Esophagus squamous epithelium (tissue), 5 donors: ENCODE results near the gene ITGA6. TPM values are rescaled to one million over a fixed set of nuclear protein-coding genes. Genes with fewer than 3 reads are reported as not detected.

Experiments used
- DNase-seq: peaks from one replicate; lab custom pipeline; 2025; lab: John Stamatoyannopoulos, UW
- H3K27ac ChIP-seq, 4 donors: fragments of 200-600 bp; sonication (generic); one replicate each; pipeline ENCODE4 v1.5.1; 2016 to 2019; ENCODE audit warnings: mild to moderate bottlenecking in 1 of 4
- H3K27me3 ChIP-seq, 4 donors: fragments of 200-600 bp; sonication (generic); 1 replicate in 3 of 4; 2 replicates in 1 of 4; pipeline versions ENCODE4 v1.5.1 to v1.6.0; 2017 to 2021; ENCODE audit warnings: antibody characterized with exemption in 1 of 4
- H3K36me3 ChIP-seq, 3 donors: fragments of 200-600 bp; sonication (generic); one replicate each; pipeline ENCODE4 v1.5.1; 2016 to 2019
- H3K4me1 ChIP-seq, 3 donors: fragments of 200-600 bp; sonication (generic); one replicate each; pipeline ENCODE4 v1.5.1; 2017 to 2019
- H3K4me3 ChIP-seq, 4 donors: fragments of 200-600 bp; sonication (generic); 1 replicate in 3 of 4; 2 replicates in 1 of 4; pipeline ENCODE4 v1.5.1; 2016 to 2019; ENCODE audit warnings: mild to moderate bottlenecking in 2 of 4, moderate library complexity in 1 of 4
- H3K9me3 ChIP-seq, 3 donors: fragments of 200-600 bp; sonication (generic); one replicate each; pipeline ENCODE4 v1.5.1; 2016 to 2019
- POLR2A ChIP-seq, 4 donors: fragments of 450-650 bp; IDR thresholded peaks; one replicate each; pipeline ENCODE4 v1.6.1; 2017; ENCODE audit warnings: antibody characterized with exemption in 4 of 4, mild to moderate bottlenecking in 4 of 4, moderate library complexity in 3 of 4
- WGBS, 2 donors: methylation state at CpG; one replicate each; pipeline ENCODE4 v1.1.5; 2018; 5-methylcytosine and 5-hydroxymethylcytosine counted together
- intact Hi-C: fragments of 100-400 bp; cut with DNase I; formaldehyde crosslinking; loops from one replicate; pipeline ENCODE4 v1.15.0; 2022
- total RNA-seq, 4 donors: library from RNA; depleted of rRNA; stranded (reverse); fragments of >200 nt; gene quantifications; one replicate each; pipeline ENCODE4 v1.1.0, GENCODE V29; 2016
- TF ChIP-seq, protein P1 (sequence below), 6 experiments: fragments of 450-650 bp in 4 of 6; fragments of 200-600 bp in 2 of 6; sonication (generic) in 2 of 6; IDR thresholded peaks; one replicate each; pipeline ENCODE4 v1.5.1; 2016 to 2019; ENCODE audit warnings: antibody characterized with exemption in 6 of 6, mild to moderate bottlenecking in 4 of 6, moderate library complexity in 4 of 6
- donor health status: DM: yes; HTN: yes; CAD: no.

ITGA6 gene
- total RNA-seq, 4 donors from 2014 or later, result 60.0 to 164 (median 105) TPM

DNA sequence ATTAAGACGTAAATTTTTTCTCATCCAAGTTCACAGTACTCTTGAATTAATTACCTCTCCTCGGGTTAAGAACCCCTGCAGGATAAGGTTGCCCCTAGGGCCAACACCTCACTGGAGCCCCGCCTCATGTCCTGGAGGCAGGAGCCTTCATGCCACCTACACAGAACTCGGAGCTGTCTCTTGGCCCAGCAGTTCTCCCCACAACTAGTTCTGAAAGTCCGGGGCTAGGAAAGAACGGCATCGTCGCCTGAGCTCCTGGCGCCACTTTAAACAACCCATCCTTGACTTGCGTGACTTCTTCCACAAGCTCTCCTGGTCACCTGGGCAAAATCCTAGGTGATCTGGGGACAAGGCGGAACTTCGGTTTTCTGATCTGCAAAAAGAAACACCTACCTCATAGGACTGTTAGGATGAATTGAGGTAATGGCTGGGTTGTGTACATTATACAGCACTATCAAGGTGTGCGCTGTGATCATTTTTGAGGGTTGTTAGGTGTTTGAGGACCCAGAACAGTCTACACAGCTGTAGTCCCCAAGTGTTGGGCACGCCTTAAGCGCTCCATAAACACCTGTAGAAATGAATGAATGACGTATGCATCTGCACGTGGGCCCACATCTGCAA is 641 bp upstream of the ITGA6 start:
- H3K27me3 ChIP-seq, result peaks cover 0 to 40% (median 0%) of the 10 kb centered on the region in 4 donors
- peak overlapping the region; percentile 55 to 88 (median 68) for H3K4me3 ChIP-seq
- H3K36me3 ChIP-seq, result no peaks in the 10 kb centered on the region
- H3K9me3 ChIP-seq, result no peaks in the 10 kb centered on the region
- H3K4me1 ChIP-seq, result peaks cover 0 to 53% (median 10%) of the 10 kb centered on the region in 3 donors
- peak overlapping the region; percentile 83 to 96 (median 92) for H3K27ac ChIP-seq
- intact Hi-C loops, result no loop called here
- DNase-seq, result no peak
- WGBS, 2 donors, result 65 to 71% methylated on average over 9 to 14 of the region's 17 CpGs
- TF ChIP-seq, protein P1, sequence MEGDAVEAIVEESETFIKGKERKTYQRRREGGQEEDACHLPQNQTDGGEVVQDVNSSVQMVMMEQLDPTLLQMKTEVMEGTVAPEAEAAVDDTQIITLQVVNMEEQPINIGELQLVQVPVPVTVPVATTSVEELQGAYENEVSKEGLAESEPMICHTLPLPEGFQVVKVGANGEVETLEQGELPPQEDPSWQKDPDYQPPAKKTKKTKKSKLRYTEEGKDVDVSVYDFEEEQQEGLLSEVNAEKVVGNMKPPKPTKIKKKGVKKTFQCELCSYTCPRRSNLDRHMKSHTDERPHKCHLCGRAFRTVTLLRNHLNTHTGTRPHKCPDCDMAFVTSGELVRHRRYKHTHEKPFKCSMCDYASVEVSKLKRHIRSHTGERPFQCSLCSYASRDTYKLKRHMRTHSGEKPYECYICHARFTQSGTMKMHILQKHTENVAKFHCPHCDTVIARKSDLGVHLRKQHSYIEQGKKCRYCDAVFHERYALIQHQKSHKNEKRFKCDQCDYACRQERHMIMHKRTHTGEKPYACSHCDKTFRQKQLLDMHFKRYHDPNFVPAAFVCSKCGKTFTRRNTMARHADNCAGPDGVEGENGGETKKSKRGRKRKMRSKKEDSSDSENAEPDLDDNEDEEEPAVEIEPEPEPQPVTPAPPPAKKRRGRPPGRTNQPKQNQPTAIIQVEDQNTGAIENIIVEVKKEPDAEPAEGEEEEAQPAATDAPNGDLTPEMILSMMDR (IDR thresholded peaks at IDR 0.05), result no peak
- no peak for TF ChIP-seq POLR2A (IDR thresholded peaks at IDR 0.05)

DNA sequence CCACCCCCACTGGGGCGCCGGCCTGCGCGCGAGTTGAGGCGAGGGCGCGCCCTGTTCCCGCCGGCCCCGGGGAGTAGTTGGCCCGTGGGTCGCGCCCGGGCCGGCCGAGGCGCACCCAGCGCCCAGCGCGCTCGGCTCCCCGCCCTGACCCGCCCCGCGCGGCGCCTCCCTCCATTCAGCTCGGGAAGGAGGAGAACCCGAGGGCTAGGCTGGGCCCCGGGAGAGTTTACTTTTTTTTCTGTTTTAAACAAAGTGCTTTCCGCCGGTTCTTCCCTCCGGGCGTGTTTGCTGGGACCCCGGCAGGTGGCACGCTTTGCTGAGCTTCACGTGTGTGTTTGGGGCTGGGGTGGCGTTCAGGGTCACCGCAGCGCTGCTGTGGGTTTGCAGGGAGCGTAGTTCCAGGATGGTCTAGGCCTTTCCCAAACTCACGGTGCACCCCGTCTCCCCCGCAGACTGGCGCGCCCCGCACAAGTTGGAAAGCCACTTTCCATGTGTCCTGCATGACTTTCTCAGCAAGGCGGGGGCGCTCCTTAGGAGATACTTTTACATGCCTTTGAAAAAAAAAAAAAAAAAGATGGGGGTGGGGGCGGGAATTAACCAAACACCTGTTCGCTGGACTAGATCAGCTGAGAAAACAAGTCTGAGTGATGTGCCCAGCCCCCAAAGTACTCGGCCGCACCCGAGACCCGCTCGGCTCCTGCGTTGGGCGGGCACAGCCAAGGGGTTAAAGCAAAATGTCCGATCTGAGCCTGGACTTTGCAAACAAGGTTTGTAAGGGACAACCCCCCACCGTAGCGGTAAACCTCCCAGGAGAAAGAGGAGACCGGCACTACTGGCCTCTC is 825 bp downstream of the ITGA6 start:
- no peaks in the 10 kb centered on the region for H3K36me3 ChIP-seq
- peaks cover 0 to 40% (median 0%) of the 10 kb centered on the region in 4 donors for H3K27me3 ChIP-seq
- H3K4me3 ChIP-seq, result peak overlapping the region; percentile 55 to 88 (median 68)
- intact Hi-C loops, result no loop called here
- no peaks in the 10 kb centered on the region for H3K9me3 ChIP-seq
- TF ChIP-seq, protein P1 (IDR thresholded peaks at IDR 0.05), result peak in 1 of 6 experiments; percentile 12
- TF ChIP-seq POLR2A (IDR thresholded peaks at IDR 0.05), result no peak
- 0 to 6% methylated on average over 13 to 24 of the region's 63 CpGs for WGBS, 2 donors
- peaks cover 5 to 68% (median 16%) of the 10 kb centered on the region in 3 donors for H3K4me1 ChIP-seq
- peak overlapping the region; percentile 83 to 96 (median 92) for H3K27ac ChIP-seq
- no peak for DNase-seq

DNA sequence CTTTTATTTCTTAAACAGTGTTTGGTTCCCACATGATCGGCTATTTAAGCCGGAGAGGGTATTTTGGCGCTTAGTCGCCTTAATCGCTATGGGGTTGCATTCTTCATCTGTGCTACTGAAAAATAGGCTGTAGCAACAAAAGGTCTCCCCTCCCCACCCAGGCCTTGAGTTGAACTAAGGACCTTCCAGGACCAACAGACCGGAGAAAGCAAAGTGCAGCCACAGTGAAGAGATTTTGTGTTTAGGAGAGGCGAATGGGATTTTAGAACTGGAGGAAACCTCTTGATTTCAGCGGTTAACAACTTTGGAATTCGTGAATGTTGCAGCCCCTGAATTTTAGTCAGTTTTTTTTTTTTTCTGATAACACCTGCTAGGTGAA is 1.4 kb downstream of the ITGA6 start:
- H3K4me3 ChIP-seq, result peak overlapping the region; percentile 55 to 88 (median 68)
- no peak for DNase-seq
- intact Hi-C loops, result no loop called here
- H3K27ac ChIP-seq, result peak overlapping the region; percentile 83 to 96 (median 92)
- WGBS, 2 donors, result 14 to 15% methylated on average over 9 of the region's 9 CpGs
- TF ChIP-seq, protein P1 (IDR thresholded peaks at IDR 0.05), result no peak
- no peak for TF ChIP-seq POLR2A (IDR thresholded peaks at IDR 0.05)
- no peaks in the 10 kb centered on the region for H3K9me3 ChIP-seq
- H3K36me3 ChIP-seq, result no peaks in the 10 kb centered on the region
- H3K4me1 ChIP-seq, result peaks cover 5 to 74% (median 21%) of the 10 kb centered on the region in 3 donors
- peaks cover 0 to 40% (median 0%) of the 10 kb centered on the region in 4 donors for H3K27me3 ChIP-seq

DNA sequence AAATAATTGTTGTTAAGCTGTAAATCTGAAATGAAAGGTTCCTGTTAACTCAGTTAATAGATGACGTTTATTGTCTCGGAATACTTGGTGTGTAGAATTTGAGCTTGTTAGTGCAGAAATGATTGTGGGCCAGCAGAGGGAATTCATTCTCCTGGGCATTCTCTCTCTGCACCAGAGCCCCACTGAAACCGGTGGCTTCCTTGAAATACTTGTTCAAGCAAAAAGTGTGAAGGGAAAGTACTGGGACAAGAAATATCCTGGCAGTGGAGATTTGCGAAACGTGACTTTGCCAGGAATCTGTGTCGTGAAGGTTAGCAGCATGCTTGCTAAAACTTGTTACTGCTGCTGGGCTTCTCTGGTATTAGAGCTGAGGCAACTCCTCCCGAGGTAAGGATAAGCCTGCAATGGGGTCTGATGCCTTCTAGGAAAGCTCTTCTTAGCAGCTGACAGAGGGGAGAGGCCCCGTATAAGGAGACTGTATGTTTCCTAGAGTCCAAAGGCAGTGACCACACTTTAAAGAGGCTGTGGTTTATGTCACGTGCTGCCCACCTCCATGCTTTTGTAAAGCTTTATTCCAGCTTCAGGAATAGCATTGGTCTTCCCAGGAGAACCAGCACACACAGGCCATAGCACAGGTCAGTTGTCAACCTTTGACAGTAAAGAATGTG is 2.0 kb downstream of the ITGA6 start:
- Histone ChIP-seq H3K36me3 (no peaks in the 10 kb centered on the region), H3K4me3 (peak overlapping the region; percentile 55 to 88 (median 68)), H3K9me3 (no peaks in the 10 kb centered on the region), H3K27ac (peak overlapping the region; percentile 83 to 96 (median 92)), H3K27me3 (peaks cover 0 to 40% (median 0%) of the 10 kb centered on the region in 4 donors), H3K4me1 (peaks cover 5 to 80% (median 26%) of the 10 kb centered on the region in 3 donors)
- TF ChIP-seq, protein P1 (IDR thresholded peaks at IDR 0.05), result peak in 2 of 6 experiments; percentile 11 to 18
- no peak for TF ChIP-seq POLR2A (IDR thresholded peaks at IDR 0.05)
- no peak for DNase-seq
- 12 to 21% methylated on average over 6 to 9 of the region's 9 CpGs for WGBS, 2 donors
- intact Hi-C loops, result no loop called here
